Measurements from ENCODE around the gene FBLL1. TPM values are rescaled to one million over a fixed set of nuclear protein-coding genes. Genes with fewer than 3 reads are reported as not detected.

FBLL1 gene
- polyA plus RNA-seq, 1 donor (not counting 4 experiments of a cell fraction or from before 2014, with no cell fraction given) = not detected

- H3K27ac ChIP-seq (ENCODE audit: control insufficient read depth, insufficient read depth, low read length) = no peak overlapping the region
- H3K36me3 ChIP-seq (ENCODE audit: control insufficient read depth in 2 of 2, extremely low read depth in 1 of 2, insufficient read depth in 2 of 2, low read length in 2 of 2) = peaks cover 12 to 20% of the 10 kb centered on the region in 2 experiments
- no peak overlapping the region for H3K9ac ChIP-seq (ENCODE audit: control insufficient read depth, extremely low read depth, insufficient read depth, low read length)
- H3K9me3 ChIP-seq (ENCODE audit: control insufficient read depth, low read depth, low read length) = no peaks in the 10 kb centered on the region
- dilution Hi-C loops (cut with MboI; ENCODE audit: extremely low pct_ligation_motif_present, low sequenced_read_pairs) = no loop called here
- H3K4me1 ChIP-seq (ENCODE audit: control insufficient read depth, extremely low read depth, insufficient read depth, low read length) = no peaks in the 10 kb centered on the region
- no peak for FAIRE-seq
- H3K9me1 ChIP-seq (ENCODE audit: control insufficient read depth, extremely low read depth, insufficient read depth, low read length) = no peaks in the 10 kb centered on the region
- H3K27me3 ChIP-seq (ENCODE audit: control insufficient read depth, extremely low read depth, insufficient read depth, low read length) = no peaks in the 10 kb centered on the region
- peaks cover 32% of the 10 kb centered on the region for H3K79me2 ChIP-seq (ENCODE audit: control insufficient read depth, insufficient read depth, low read length)
- no peak overlapping the region for H3K4me2 ChIP-seq (ENCODE audit: control insufficient read depth, extremely low read depth, insufficient read depth, low read depth, low read length)
- no peak for DNase-seq (ENCODE audit: low read depth, low spot score)
- no peaks in the 10 kb centered on the region for H4K20me1 ChIP-seq (ENCODE audit: control insufficient read depth, extremely low read depth, insufficient read depth, low read length)
- no peak overlapping the region for H2AFZ ChIP-seq (ENCODE audit: control insufficient read depth, low read length)
- no peak overlapping the region for H3K4me3 ChIP-seq (ENCODE audit: control insufficient read depth in 2 of 3, extremely low read depth in 1 of 3, insufficient read depth in 2 of 3, low read depth in 1 of 3, low read length in 3 of 3)
- TF ChIP-seq, protein P1, sequence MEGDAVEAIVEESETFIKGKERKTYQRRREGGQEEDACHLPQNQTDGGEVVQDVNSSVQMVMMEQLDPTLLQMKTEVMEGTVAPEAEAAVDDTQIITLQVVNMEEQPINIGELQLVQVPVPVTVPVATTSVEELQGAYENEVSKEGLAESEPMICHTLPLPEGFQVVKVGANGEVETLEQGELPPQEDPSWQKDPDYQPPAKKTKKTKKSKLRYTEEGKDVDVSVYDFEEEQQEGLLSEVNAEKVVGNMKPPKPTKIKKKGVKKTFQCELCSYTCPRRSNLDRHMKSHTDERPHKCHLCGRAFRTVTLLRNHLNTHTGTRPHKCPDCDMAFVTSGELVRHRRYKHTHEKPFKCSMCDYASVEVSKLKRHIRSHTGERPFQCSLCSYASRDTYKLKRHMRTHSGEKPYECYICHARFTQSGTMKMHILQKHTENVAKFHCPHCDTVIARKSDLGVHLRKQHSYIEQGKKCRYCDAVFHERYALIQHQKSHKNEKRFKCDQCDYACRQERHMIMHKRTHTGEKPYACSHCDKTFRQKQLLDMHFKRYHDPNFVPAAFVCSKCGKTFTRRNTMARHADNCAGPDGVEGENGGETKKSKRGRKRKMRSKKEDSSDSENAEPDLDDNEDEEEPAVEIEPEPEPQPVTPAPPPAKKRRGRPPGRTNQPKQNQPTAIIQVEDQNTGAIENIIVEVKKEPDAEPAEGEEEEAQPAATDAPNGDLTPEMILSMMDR (optimal IDR thresholded peaks at IDR 0.05 in 1 of 3, IDR thresholded peaks at IDR 0.05 in 1 of 3, conservative IDR thresholded peaks at IDR 0.05 in 1 of 3; ENCODE audit: extremely low read depth in 1 of 3, insufficient read depth in 2 of 3, low read length in 3 of 3) = no peak
- no peak for TF ChIP-seq EZH2 (IDR thresholded peaks at IDR 0.05; ENCODE audit: low read length)
These were observed 33.2 kb downstream of the FBLL1 start for GRCh38 chr5:168562279-168562678.

DNA sequence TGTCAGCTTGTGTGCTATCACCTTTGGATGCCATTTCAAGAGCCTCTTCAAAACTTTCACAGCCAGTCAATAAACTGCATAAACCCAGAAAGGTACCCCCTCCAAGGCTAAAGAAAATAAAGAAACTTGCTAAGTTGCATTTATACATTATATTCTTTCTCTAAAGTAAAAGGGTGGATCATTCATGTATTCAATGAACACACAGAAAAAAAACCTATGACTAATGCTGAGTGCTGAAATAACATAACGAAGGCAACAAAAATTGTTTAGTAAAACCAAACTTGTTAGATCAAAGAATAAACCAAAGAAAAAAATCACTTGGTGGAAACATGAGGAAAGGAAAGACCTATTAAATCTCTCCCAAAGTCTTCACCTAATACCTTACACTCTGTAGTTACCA, 34.9 kb downstream of the FBLL1 start:
- dilution Hi-C loops (cut with MboI; ENCODE audit: extremely low pct_ligation_motif_present, low sequenced_read_pairs) = no loop called here
- Histone ChIP-seq H3K9ac (ENCODE audit: control insufficient read depth, extremely low read depth, insufficient read depth, low read length) (no peak overlapping the region), H3K27me3 (ENCODE audit: control insufficient read depth, extremely low read depth, insufficient read depth, low read length) (no peaks in the 10 kb centered on the region), H3K4me1 (ENCODE audit: control insufficient read depth, extremely low read depth, insufficient read depth, low read length) (no peaks in the 10 kb centered on the region), H3K4me2 (ENCODE audit: control insufficient read depth, extremely low read depth, insufficient read depth, low read depth, low read length) (no peak overlapping the region), H3K9me1 (ENCODE audit: control insufficient read depth, extremely low read depth, insufficient read depth, low read length) (no peaks in the 10 kb centered on the region), H3K4me3 (ENCODE audit: control insufficient read depth in 2 of 3, extremely low read depth in 1 of 3, insufficient read depth in 2 of 3, low read depth in 1 of 3, low read length in 3 of 3) (no peak overlapping the region), H4K20me1 (ENCODE audit: control insufficient read depth, extremely low read depth, insufficient read depth, low read length) (no peaks in the 10 kb centered on the region), H3K9me3 (ENCODE audit: control insufficient read depth, low read depth, low read length) (no peaks in the 10 kb centered on the region), H3K36me3 (ENCODE audit: control insufficient read depth in 2 of 2, extremely low read depth in 1 of 2, insufficient read depth in 2 of 2, low read length in 2 of 2) (peaks cover 14 to 15% of the 10 kb centered on the region in 2 experiments), H3K27ac (ENCODE audit: control insufficient read depth, insufficient read depth, low read length) (no peak overlapping the region), H2AFZ (ENCODE audit: control insufficient read depth, low read length) (no peak overlapping the region), H3K79me2 (ENCODE audit: control insufficient read depth, insufficient read depth, low read length) (peaks cover 47% of the 10 kb centered on the region)
- FAIRE-seq (no peak), DNase-seq (ENCODE audit: low read depth, low spot score) (no peak)
- TF ChIP-seq, protein P1 (optimal IDR thresholded peaks at IDR 0.05 in 1 of 3, IDR thresholded peaks at IDR 0.05 in 1 of 3, conservative IDR thresholded peaks at IDR 0.05 in 1 of 3; ENCODE audit: extremely low read depth in 1 of 3, insufficient read depth in 2 of 3, low read length in 3 of 3) = no peak
- TF ChIP-seq EZH2 (IDR thresholded peaks at IDR 0.05; ENCODE audit: low read length) = no peak

All from keratinocyte (primary cell).